Stimulated activated CD8-positive, alpha-beta memory T cell treated with anti-CD3 and anti-CD28 coated beads, Interleukin-15, amount 100 ng/mL, for 24 hours (primary cell): ENCODE data around the gene MICAL1.

Experiments
- DNase-seq: peaks from one replicate; pipeline ENCODE4 v3.0.0-alpha.2; 2020; ENCODE audit warnings: low read depth

Gene MICAL1

DNA sequence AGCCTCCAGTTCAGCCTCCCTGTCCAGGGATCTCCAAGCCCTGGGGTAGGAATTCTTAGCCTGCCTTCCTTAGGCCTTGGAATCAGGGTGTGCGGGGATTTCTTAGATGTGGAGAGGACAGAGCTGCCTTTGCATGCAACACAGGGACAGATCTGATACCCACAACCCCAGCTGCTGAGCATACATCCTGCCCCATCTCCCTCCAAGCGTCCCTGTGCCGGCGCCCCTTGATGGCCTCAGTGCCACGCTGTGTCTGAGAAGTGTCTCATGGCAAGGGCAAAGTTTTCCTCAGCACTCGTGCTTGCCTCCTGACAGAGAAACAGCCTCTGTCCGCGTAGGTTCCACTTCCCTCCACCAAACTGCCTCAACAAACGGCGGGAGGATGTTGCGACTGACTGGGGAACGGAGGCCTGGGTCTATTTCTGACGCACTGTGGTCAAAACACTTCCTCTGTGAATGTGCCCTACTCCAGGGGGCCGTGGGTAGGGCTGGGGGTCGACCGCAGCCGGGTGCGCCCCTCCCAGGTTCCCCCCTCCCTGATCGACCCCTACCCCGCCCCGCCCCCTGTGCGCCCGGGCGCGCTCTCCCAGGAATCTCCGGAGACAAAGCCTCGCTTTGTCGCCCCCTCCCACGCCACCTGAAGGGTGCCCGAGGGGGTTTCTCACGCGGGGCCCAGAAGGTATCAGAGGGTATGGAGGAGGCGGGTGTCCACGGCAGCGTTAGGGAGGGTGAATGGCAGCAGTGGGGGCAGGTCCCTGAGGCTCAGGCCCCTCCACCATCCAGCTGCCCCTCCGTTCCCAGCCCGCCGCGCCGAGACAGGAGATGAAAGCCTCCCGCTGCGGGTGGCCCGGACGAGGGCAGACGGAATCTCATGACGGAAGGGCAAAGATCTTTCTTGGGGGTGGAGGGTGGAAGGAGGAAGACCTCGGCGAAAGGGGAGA, 806 bp downstream of the MICAL1 start:
- DNase-seq: no peak

DNA sequence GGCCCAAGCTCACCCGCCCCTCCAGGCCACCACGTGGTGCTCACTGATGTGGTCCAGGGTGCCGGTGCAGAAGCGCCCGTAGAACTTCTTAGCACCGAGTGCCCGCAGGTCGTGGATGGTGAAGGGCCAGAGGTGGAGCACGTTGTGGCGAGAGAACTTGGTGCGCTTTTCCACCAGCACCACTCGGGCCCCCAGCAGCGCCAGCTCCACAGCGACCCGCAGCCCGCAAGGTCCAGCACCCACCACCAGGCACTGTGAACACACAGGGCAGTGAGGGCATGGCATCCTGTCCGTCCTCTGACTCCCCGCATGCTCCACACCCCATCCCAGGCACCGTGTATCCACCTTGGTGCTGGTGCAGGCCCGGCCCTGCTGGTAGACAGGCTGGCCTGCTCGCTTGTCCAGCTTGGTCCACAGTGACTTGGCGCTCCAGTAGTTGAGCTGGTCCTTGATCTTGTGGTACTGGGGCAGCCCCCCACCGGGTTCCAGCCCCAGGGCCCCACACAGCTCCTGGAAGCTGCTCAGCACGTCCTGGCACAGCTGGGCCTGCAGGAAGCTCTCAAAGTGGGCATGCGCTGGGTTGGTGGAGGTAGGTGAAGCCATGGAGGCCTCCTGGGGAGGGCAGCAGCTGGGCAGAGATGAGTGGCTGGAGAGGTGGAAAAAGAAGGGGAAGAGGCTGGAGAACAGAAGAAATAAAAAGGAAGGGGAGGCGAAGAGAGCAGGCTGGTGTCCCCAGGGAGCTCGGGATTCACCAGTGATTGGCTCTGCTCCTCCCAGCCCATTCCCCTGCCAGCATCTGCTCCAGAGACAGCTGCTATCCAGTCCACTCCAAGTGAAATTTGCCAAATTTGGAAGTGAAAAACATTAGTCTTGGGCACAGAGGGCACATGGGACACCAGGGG, 1.7 kb downstream of the MICAL1 start:
- DNase-seq: no peak

DNA sequence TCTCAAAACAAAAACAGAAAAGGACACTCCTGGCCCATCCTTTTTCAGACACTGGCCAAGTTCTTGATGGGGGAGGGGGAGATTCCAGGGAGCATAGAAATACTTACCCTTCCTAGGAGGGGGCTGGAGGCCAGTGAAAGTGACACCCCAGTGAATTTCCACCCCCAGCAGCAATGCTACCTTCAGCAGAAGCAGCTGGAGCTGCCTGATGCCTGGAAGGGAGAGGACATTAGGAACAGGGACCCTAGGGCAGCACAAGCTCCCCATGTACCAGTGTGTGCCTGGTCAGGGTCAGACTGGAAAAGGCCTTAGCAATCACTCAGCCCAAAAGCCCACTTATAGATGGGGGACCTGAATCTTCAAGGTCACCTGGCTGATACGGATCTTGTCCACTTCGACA, 2.4 kb downstream of the MICAL1 start:
- no peak for DNase-seq

DNA sequence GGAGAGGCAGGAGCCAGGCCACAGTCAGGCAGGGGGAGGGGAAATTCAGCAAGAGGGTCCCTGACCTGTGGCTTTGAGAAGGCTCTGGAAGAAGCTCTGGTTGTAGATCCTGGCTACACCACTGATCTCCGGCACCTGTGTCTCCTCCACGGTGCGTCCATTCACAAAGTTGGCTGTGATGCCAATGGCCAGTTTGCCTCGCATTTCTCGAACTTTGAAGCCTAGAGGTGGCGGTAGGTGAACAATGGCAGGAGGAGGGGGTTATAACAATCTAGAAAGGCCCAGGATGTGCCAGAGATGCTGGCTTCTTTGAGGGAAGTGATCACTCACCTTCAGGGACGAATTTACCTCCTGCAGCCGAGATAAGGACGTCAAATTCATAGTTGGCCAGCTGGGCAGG, 3.4 kb downstream of the MICAL1 start:
- DNase-seq: no peak

DNA sequence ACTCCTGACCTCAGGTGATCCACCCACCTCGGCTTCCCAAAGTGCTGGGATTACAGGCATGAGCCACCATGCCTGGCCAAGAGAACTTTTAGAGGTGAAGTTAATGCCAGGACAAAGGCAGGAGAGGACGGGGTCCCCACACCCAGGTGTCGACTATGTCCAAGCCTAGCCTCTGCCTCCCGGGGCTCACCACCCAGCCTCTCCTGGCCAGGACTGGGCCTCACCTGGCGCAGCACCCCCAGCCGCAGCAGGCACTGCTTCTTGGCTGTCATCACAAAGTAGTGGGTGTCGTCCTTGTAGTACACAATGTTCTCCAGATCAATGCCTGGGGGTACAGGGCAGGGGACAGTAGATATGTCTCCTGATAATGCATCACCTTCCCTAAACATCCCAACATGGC, 4.2 kb downstream of the MICAL1 start:
- DNase-seq: no peak

DNA sequence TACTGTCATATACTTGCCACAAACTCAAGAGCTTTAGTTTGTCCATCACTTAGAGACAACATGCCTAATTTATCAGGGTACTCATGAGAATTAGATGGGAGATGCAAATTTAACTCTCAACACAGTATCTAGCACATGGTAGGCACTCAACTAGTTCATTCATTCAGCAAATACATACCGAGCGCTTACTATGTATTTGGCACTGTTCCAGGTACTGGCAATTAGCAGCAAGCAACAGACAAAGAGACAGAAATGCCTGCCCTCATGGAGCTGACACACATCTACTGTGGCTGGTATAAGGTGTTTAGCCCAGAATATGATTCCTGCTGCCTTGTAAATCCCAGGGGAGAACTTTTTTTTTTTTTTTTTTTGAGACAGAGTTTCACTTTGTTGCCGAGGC, 4.8 kb downstream of the MICAL1 start:
- DNase-seq: no peak

DNA sequence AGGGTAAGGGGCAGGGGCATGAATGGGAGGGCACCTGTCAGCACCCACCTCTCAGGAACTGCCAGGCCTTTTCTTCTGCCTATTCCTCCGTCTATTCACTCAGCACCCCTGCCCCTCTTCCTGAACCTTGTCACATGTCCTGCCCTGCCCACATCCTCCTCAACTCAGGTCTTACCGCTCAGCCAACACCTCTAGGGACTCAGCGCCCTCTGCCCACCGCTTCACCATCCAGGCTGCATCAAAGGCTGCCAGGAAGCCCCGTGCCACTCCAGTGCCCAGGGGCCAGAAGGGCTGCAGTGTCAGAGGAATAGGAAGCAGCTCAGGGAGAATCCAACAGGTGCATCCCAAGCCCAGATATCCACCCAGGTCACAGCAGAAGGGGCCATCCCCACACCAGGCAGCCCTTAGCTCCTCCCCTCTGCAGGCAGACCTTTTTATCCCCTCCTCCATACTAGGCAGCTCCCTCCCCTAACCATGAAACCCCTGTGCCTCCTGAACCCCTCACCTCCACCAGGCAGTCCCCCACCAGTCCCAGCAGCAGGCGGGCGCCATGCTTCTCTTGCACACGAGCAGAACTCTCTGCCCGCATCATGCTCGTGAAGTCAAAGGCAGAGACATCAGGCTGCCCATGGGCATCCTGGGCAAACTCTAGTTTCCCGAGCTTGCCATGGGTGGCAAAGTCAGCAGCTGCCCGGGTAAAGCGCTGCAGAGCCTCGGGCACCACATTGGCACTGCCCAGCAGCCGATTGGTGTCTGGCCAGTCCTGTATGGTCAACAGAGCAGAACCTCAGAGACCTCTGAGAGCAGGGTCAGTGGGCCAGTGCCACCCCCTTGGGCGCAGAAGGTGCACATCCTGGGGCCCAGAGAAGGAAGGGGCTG, 5.5 kb downstream of the MICAL1 start:
- no peak for DNase-seq

DNA sequence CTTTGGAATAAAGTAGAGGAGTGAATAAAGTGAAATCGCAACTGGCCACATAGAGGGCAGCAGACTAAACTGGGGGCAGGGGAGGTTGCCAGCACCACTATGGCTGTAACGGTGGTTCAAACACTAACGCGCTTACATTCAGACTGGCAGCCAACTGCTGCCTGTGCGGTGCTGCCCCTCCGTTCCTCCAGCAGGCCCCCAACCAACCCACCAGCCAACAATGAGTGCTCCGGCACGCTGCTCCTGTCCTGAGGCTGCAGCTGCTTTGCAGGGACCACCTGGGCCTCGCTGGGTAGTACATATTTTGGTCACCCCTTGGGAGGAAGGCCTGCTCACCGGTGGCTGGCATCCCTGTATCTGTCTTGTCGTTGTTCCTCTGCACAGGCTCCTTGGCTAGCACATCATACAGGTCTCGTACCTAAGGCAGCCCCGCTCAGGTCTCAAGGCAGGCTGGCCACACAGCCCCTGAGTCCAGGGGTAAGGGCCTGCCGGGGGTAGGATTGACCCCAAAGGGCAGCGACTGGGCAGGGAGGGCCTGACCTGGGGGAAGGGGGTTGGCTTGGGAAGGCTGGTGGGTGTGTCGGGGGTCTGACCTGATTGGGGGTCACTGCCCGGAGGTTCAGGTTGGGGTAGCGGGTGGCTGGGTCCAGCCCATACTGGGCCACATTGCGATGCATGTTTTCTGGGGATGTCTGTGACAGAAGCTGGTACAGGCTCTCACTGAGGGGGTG, 6.3 kb downstream of the MICAL1 start:
- DNase-seq: no peak

DNA sequence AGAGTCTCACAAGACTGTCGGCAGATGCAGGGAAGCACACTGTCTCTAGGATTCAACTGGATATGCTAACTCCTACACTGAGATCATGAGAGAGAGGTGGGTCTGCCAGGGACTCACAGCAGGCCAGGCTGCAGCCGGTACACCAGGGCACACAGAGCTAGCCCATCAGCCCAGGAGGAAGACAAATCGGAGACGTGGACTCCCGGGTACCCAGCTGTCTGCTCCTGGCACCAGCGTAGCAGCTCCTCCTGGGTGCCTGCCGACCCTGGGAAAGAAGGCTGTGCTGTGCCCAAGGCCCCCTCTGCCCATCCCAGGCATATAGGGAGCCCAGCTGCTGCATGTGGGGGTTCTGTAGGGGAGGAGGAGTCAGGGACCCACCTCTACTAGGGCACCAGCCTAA, 7.0 kb downstream of the MICAL1 start:
- DNase-seq: no peak

DNA sequence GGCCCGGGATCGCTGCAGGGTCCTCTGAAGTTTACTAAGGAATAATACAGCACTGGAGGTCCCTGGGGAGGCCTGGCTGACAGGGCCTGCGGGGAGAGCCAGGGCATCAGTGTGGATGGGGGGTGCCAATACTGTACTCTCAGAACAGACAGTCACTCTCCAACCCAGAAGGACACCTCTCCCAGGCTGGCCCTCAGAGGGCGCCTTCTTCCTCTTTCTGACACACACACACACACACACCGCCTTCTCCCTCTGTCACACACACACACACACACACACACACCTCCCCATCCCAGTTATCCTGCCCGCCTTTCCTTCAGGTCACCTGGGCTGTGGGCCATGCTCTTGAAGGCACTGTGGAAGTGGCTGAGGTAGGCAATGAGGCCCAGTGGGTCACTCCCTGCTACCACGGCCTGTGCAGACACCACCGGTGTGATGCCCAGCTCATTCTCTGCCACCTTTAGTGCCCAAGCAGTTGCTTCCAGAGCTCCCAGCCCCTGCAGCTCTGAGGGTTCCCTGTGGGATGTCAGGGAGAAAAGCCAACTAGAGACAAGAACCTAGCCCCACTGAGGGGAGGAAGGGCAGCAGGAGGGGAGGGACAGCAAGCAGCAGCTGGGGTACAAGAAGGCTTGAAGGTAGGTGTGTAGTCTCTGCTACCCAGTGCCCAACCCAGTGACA, 7.6 kb downstream of the MICAL1 start:
- DNase-seq: no peak

DNA sequence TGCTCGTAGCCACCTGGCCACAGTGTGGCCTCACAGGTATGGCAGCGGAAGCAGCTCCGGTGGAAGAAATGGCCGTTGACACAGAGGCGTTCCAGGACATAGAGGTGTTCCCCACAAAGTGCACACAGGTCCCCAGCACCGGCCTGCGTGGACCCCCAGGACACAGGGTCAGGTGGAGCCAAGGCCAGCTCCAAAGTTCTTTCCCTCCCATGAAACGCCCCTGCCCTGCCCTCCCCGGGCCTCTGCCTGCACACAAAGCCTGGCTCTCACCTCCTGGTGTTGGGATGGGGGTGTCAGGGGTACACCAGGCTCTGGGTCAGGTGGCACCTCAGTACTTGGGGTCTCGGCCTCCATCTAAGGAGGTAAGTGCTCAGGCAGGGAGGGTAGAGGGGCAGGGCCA, 8.5 kb downstream of the MICAL1 start:
- no peak for DNase-seq

DNA sequence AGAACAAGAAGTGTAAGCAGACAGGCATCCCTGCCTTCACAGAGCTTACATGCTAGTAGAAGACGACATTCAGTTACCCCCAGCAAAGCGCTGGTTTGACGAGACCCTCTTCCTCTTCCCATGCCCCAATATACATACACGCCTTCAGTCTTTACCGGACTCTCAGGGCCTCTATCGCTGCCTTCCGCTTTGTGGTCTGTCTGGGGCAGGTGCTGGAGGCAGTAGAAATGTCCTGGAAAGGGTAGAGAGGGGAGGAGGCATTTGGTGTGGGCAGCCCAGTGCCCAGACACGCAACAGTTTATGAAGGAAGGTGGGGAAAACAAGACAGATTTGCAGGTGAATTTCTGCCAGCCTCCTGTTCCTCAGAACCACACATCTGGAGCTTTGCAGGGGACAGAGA, 9.0 kb downstream of the MICAL1 start:
- DNase-seq: no peak

DNA sequence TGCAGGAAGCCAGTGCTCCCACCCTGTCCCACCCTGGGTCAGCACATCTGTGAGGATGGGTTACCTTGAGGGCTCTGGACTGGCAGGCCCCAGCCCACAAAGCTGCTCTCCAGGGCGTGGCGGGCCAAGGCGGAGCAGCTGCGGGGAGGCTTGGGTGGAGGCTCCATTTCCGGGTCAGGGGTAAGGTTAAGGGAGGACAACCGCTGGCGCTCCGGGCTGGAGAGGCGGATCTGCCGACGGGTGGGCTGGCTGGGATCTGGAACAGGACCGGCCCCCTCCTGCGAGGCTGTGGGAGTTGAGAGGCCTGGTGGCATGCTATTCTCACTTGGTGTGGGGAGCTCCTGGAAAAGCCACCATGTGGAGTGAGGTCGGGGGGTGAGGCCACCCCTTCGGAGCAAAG, 9.5 kb downstream of the MICAL1 start:
- DNase-seq: no peak

DNA sequence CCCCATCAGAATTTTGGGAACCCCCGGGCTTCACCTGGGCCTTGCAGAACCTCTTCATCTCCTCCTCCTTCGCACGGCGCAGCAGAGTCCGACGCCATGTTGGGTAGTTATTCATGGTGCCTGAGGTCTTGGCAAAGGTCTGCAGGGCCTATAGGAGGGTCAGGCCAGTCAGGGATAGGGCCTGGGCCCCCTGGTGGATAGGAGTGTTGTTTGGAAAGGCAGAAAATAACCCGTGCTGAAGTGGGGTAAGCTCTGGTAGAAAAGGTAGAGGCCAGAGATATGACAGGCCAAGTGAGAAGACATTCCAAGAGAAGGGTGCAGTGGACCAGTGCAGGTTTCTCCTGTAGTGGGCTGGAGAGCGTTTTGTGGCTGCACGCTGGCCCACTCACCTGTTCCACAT, 10.2 kb downstream of the MICAL1 start:
- no peak for DNase-seq

DNA sequence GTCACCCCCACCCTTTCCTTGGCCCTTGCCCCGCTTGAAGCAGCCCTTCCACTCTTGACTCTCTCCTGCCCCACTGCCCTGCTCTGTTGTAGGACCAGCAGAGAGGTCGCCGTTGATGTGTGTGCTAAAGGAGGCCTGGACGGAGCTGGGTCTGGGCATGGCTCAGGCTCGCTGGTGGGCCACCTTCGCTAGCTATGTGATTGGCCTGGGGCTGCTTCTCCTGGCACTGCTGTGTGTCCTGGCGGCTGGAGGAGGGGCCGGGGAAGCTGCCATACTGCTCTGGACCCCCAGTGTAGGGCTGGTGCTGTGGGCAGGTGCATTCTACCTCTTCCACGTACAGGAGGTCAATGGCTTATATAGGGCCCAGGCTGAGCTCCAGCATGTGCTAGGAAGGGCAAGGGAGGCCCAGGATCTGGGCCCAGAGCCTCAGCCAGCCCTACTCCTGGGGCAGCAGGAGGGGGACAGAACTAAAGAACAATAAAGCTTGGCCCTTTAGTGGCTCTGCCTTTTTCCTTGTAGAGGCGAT, 12.1 kb downstream of the MICAL1 start:
- DNase-seq: no peak

DNA sequence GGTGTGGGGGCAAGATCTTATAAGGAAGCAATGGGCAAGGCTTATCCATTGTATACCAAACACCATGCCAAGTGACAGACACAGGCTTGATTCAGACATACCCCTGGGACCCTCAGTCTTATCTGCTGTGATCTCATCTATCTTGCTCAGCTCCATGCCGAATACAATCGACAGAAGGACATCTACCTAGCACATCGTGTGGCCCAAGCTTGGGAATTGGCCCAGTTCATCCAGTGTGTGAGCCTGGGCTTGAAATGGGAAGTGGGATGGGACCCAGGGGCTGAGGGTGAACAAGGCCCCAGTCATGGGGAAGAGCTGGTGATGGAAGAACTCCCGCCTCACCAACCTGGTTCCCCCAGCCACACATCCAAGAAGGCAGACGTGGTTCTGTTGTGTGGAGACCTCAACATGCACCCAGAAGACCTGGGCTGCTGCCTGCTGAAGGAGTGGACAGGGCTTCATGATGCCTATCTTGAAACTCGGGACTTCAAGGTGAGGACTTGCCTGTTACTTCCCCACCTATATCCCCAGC, 13.1 kb downstream of the MICAL1 start:
- no peak for DNase-seq

DNA sequence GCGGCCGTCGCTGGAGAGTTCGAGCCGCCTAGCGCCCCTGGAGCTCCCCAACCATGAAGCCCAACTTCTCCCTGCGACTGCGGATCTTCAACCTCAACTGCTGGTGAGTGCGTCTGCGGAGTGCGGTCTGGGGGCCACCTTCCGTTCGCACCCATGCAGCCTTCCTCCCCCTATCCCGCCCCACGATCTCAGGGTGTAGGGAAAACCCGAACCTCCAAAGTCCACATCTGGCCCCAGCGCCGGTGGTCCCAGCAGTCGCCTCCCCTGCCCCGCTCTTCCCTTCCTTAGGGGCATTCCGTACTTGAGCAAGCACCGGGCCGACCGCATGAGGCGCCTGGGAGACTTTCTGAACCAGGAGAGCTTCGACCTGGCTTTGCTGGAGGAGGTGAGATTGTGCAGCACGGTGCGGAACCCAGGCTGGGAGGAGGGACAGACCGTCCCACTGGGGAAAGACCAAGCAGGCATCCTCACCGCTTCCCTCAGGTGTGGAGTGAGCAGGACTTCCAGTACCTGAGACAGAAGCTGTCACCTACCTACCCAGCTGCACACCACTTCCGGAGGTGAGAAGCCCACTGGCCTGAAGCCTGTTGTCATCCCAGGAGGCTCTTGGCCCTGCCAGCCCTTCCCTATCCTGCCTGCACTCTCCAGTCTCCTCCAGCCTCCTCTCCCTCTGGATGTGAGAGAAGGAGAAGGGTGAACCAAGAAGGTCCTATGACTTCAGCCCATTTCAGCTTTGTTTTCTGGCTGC, 14.3 kb downstream of the MICAL1 start:
- no peak for DNase-seq

DNA sequence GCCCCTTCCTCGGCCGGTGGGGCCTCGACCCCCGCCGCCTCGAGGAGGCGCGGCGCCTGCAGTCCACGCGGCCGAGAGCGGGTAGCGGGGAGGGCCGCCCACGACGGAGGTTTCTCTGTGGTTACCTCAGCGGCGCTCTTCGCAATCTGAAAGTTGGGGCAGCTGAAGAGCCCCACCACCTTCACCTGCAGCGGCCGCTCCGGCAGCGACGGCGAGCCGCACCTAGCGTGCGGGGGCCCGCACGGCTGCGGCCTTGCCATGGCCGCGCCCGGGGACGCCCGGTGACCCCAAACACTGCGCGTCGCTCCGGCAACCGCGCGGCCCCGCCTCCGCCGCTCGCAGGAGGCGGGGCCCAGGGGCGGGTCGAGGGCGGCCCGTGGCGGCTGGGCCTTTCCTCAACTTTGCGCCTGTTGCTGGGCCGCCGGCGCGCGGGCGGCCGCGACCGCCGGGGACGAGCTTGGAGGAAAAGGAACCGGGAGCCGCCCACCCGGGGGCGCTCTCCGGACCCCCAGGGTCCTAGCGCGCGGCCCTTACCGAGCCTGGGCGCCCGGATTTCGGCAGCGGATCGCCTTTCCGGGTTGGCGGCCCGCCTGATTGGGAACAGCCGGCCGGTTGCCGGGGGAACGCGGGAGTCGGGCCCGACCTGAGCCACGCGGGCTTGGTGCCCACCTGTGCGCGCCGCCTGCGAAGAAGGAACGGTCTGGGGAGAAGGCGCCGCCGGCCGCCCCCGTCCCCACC, 15.1 kb downstream of the MICAL1 start, which contains the start of the genes PPIL6 and SMPD2:
Gene PPIL6 (minus strand): TSS at position 298 of the 738 bp plus-strand sequence. CDS start 38 bp downstream, at position 260.
Gene SMPD2 (plus strand): TSS at position 394 of the 738 bp plus-strand sequence. CDS start 398 bp downstream, outside the sequence.
- peak; percentile 56 for DNase-seq
